Testis (tissue), 3 donors: ENCODE results near the gene ATF3. TPM values are rescaled to one million over a fixed set of nuclear protein-coding genes. Genes with fewer than 3 reads are reported as not detected.

Experiments used
- DNase-seq: peaks from one replicate; pipeline ENCODE4 v3.0.0-alpha.2; 2019
- H3K27ac ChIP-seq, 2 donors: fragments of 200-600 bp; sonication (generic); one replicate each; pipeline ENCODE4 v1.5.1; 2019
- H3K27me3 ChIP-seq: fragments of 200-600 bp; sonication (generic); one replicate; pipeline ENCODE4 v1.5.1; 2019
- H3K36me3 ChIP-seq: fragments of 200-600 bp; sonication (generic); one replicate; pipeline ENCODE4 v1.5.1; 2017; ENCODE audit warnings: low read depth; ENCODE audit errors: missing control alignments
- H3K4me1 ChIP-seq: fragments of 200-600 bp; sonication (generic); one replicate; pipeline ENCODE4 v1.5.1; 2019
- H3K4me3 ChIP-seq, 2 donors: fragments of 200-600 bp; sonication (generic); one replicate each; pipeline ENCODE4 v1.5.1; 2017 to 2019
- H3K9me3 ChIP-seq: fragments of 200-600 bp; sonication (generic); one replicate; pipeline ENCODE4 v1.5.1; 2017
- POLR2A ChIP-seq: fragments of 450-650 bp; IDR thresholded peaks from one replicate; pipeline ENCODE4 v1.6.1; 2017; ENCODE audit warnings: antibody characterized with exemption, mild to moderate bottlenecking, moderate library complexity
- WGBS, 2 donors: methylation state at CpG; one replicate each; pipeline ENCODE4 v1.1.5; 2018; 5-methylcytosine and 5-hydroxymethylcytosine counted together
- intact Hi-C: fragments of 100-400 bp; cut with DNase I; formaldehyde crosslinking; loops from one replicate; pipeline ENCODE4 v1.15.1; 2023; ENCODE audit warnings: low total_unique reads
- polyA plus RNA-seq: library from polyadenylated mRNA; stranded (reverse); fragments of 350-450 nt; fragmentation: Illumina TruSeq; extraction: RNeasy Lipid Tissue Mini Kit (QIAGEN cat#74804); gene quantifications from one replicate; pipeline ENCODE4 v1.2.3, GENCODE V29; 2014; ENCODE audit warnings: low read depth, low replicate concordance; ENCODE audit not compliant: insufficient read depth
- total RNA-seq, 2 donors: library from RNA; depleted of rRNA; stranded (reverse); fragments of >200 nt; gene quantifications; one replicate each; pipeline ENCODE4 v1.2.3, GENCODE V29; 2016
- TF ChIP-seq, protein P1 (sequence below), 3 experiments: fragments of 450-650 bp in 2 of 3; fragments of 200-600 bp in 1 of 3; sonication (generic) in 1 of 3; IDR thresholded peaks; one replicate each; pipeline ENCODE4 v1.5.1; 2016 to 2019; ENCODE audit warnings: antibody characterized with exemption in 3 of 3, mild to moderate bottlenecking in 2 of 3, moderate library complexity in 1 of 3

Gene ATF3
- total and polyA plus RNA-seq, 3 donors from 2014 or later: 3.2 to 9.0 (median 4.6) TPM

DNA sequence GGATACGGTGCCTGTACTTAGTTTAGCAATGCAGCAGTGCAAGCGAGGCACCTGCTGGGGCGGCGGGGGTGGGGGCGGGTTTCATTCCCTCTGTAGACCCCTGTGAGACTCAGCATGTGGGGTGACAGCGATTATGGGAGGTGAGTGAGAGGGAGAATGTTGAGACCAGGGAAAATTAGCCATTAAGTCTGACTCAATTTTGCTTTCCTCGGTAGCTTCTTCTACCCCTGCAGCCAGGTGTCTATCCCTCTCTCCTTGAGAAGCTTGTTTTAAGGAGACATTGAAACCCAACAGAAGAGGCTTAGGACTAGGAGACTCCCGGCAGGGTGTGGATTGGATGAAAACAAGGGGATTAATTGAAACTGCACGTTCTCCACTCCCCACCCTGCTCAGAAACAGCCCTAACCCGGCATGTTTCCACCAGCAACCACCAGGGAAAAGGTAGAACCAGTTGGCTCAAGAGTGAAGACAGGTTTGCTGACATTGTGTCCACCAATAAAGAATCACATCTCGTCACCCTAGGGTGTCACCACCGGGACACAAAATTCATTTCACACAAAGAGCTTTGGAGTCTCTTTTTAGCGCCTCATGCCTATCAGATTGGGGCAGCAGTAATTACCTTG lies 20.6 kb upstream of the ATF3 start:
- 55 to 62% methylated on average over 13 of the region's 13 CpGs for WGBS, 2 donors
- intact Hi-C loops: no loop called here
- Histone ChIP-seq H3K27ac (no peak overlapping the region), H3K4me1 (no peaks in the 10 kb centered on the region), H3K4me3 (no peak overlapping the region), H3K9me3 (no peaks in the 10 kb centered on the region), H3K36me3 (no peaks in the 10 kb centered on the region), H3K27me3 (no peaks in the 10 kb centered on the region)
- TF ChIP-seq, protein P1, sequence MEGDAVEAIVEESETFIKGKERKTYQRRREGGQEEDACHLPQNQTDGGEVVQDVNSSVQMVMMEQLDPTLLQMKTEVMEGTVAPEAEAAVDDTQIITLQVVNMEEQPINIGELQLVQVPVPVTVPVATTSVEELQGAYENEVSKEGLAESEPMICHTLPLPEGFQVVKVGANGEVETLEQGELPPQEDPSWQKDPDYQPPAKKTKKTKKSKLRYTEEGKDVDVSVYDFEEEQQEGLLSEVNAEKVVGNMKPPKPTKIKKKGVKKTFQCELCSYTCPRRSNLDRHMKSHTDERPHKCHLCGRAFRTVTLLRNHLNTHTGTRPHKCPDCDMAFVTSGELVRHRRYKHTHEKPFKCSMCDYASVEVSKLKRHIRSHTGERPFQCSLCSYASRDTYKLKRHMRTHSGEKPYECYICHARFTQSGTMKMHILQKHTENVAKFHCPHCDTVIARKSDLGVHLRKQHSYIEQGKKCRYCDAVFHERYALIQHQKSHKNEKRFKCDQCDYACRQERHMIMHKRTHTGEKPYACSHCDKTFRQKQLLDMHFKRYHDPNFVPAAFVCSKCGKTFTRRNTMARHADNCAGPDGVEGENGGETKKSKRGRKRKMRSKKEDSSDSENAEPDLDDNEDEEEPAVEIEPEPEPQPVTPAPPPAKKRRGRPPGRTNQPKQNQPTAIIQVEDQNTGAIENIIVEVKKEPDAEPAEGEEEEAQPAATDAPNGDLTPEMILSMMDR (IDR thresholded peaks at IDR 0.05): no peak
- TF ChIP-seq POLR2A: no peak
- no peak for DNase-seq

DNA sequence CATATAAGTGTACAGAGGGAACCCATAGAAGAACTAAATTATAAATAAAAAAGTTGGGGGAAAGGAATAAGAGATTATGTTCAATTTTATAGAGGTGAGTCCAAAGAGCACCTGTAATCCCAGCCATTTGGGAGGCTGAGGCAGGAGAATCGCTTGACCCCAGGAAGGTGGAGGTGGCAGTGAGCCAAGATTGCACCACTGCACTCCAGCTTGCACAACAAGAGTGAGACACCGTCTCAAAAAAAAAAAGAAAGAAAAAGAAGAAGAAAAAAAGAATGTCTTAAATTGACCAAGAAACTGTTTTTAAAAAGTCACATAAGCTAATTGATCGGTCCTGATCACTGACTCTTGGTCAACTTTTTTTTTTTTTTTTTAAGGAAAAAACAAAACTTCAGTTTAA lies 19.1 kb upstream of the ATF3 start:
- Histone ChIP-seq H3K4me3 (no peak overlapping the region), H3K36me3 (no peaks in the 10 kb centered on the region), H3K9me3 (no peaks in the 10 kb centered on the region), H3K4me1 (no peaks in the 10 kb centered on the region), H3K27me3 (no peaks in the 10 kb centered on the region), H3K27ac (no peak overlapping the region)
- no peak for DNase-seq
- WGBS, 2 donors: 80 to 88% methylated on average over 3 of the region's 3 CpGs
- TF ChIP-seq, protein P1 (IDR thresholded peaks at IDR 0.05): no peak
- TF ChIP-seq POLR2A: no peak
- intact Hi-C loops: no loop called here

DNA sequence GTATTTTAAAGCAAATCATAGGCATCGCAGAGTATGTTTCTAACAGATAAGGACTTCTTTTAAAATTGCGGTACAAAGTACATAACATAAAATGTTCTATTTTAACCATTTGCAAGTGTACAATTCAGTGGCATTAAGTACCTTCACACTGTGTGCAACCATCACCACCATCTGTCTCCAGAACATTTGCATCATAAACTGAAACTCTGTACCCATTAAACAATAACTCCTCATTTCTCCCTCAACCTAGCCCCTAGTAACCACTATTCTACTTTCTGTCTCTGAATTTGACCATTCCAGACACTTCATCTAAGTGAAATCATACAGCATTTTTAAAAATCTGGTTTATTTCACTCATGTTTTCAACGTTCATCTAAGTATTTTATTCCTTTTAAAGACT lies 16.6 kb upstream of the ATF3 start:
- H3K9me3 ChIP-seq: no peaks in the 10 kb centered on the region
- H3K4me3 ChIP-seq: no peak overlapping the region
- intact Hi-C loops: no loop called here
- no peak overlapping the region for H3K27ac ChIP-seq
- no peaks in the 10 kb centered on the region for H3K36me3 ChIP-seq
- H3K27me3 ChIP-seq: no peaks in the 10 kb centered on the region
- H3K4me1 ChIP-seq: peaks cover 5% of the 10 kb centered on the region
- WGBS, 2 donors: 61 to 78% methylated on average over 3 of the region's 3 CpGs
- TF ChIP-seq, protein P1 (IDR thresholded peaks at IDR 0.05): no peak
- no peak for TF ChIP-seq POLR2A
- DNase-seq: no peak

DNA sequence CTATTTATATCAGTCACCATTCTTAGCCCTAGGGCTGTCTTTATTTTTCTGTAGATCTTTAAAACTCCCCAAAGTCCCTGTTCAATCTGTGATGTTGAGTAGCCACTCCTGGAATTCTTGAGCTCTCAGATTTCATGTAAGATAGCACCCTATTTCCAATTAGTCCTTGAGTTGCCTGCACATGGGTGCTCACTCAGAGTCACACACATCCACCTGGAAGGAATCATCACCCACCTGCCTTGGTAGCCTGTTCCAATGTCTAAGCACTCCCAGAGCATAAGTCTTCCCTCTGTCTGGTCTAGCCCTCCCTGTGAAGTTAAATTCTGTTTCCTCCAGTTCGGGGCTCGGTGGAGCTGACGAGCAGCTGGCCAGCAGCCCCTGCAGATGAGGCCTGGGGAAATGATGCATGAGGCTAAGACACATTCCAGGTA lies 14.7 kb upstream of the ATF3 start:
- Histone ChIP-seq H3K4me3 (no peak overlapping the region), H3K27me3 (no peaks in the 10 kb centered on the region), H3K36me3 (no peaks in the 10 kb centered on the region), H3K9me3 (no peaks in the 10 kb centered on the region), H3K4me1 (peaks cover 5% of the 10 kb centered on the region), H3K27ac (no peak overlapping the region)
- WGBS, 2 donors: 77 to 79% methylated on average over 3 of the region's 3 CpGs
- no peak for TF ChIP-seq POLR2A
- TF ChIP-seq, protein P1 (IDR thresholded peaks at IDR 0.05): no peak
- no peak for DNase-seq
- intact Hi-C loops: no loop called here

DNA sequence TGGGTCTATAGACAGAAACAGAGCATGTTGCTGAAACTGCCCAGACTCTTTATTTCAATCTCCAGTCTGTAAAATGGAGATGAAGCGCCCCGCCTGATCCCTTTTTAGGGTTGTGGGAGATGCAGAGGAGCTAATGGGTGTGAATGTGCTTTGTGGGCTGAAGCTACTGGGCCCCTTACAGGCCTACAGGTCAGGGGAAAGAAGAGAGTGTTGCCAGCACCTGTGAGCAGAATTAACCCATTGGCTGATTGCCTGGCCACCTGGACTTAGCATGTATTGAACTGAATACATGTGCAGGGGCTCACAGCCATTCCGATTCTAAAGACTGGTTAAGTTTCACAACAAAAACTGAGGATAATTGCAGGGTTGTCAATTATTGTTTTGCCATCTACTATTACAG lies 13.9 kb upstream of the ATF3 start:
- Histone ChIP-seq H3K27me3 (no peaks in the 10 kb centered on the region), H3K4me1 (peaks cover 5% of the 10 kb centered on the region), H3K9me3 (no peaks in the 10 kb centered on the region), H3K27ac (no peak overlapping the region), H3K4me3 (no peak overlapping the region), H3K36me3 (no peaks in the 10 kb centered on the region)
- TF ChIP-seq, protein P1 (IDR thresholded peaks at IDR 0.05): no peak
- no peak for TF ChIP-seq POLR2A
- DNase-seq: no peak
- WGBS, 2 donors: 81 to 96% methylated on average over 3 of the region's 3 CpGs
- intact Hi-C loops: no loop called here
